HCT116 (cell line): ENCODE data around the gene COL7A1. TPM values are rescaled to one million over a fixed set of nuclear protein-coding genes. Genes with fewer than 3 reads are reported as not detected.

Source experiments
- ATAC-seq: fragments of 200-7000 bp; cut with Tn5 transposase; 2 replicates; pipeline ENCODE4 v1.9.1; 2020; ENCODE audit warnings: mild to moderate bottlenecking, moderate library complexity
- BruUV-seq: library from RNA; stranded (reverse); fragments of 400-500 nt; replicated peaks from 2 replicates; lab custom pipeline; 2021; lab: Mats Ljungman, UMichigan
- CTCF ChIA-PET: fragments of 300-600 bp; sonication (Branson Sonifier 250); formaldehyde crosslinking; loops from one replicate; lab custom pipeline; 2021; ENCODE audit warnings: antibody characterized with exemption; lab: Charles Lee
- POLR2A ChIA-PET: fragments of 300-600, 350-600 bp; sonication (Branson Sonifier 250); formaldehyde crosslinking; loops from one replicate; lab custom pipeline; 2021; ENCODE audit warnings: antibody characterized with exemption; lab: Charles Lee
- RAD21 ChIA-PET, 2 experiments: fragments of 300-600 bp; sonication (Branson Sonifier 250); formaldehyde crosslinking; loops; one replicate each; lab custom pipeline; 2023; ENCODE audit warnings: low total read pairs in 2 of 2; ENCODE audit not compliant: uncharacterized antibody in 2 of 2, unreplicated experiment in 2 of 2, low non-redundant PET in 1 of 2; lab: Charles Lee
- DNase-seq: peaks from one replicate; pipeline ENCODE4 v3.0.0-alpha.2; 2010; ENCODE audit warnings: low read depth, low spot score
- H2AFZ ChIP-seq: fragments of 200-600 bp; shearing (Covaris generic), sonication (generic); 2 replicates; pipeline ENCODE4 v1.6.1; 2017; ENCODE audit warnings: low read depth, mixed run types, mixed read lengths, antibody characterized with exemption, low read length; ENCODE audit not compliant: poor library complexity, severe bottlenecking
- H3K27ac ChIP-seq: 2 replicates; pipeline ENCODE4 v1.5.1; 2012; ENCODE audit warnings: low read depth, low read length
- H3K27me3 ChIP-seq: fragments of 200-600 bp; sonication (generic); 2 replicates; pipeline ENCODE4 v1.6.1; 2016; ENCODE audit warnings: mixed run types, low read length, mixed read lengths; ENCODE audit not compliant: insufficient read depth
- H3K36me3 ChIP-seq, 2 experiments: fragments of 200-500 bp in 1 of 2; fragments of 200-600 bp in 1 of 2; sonication (Bioruptor generic) in 1 of 2; sonication (generic) in 1 of 2; 2 replicates each; pipeline versions ENCODE4 v1.5.1 to v1.6.1; 2014 to 2016; ENCODE audit warnings: low read length in 2 of 2, inconsistent platforms in 1 of 2, mixed read lengths in 1 of 2, mixed run types in 1 of 2; ENCODE audit not compliant: insufficient read depth in 2 of 2, control insufficient read depth in 1 of 2
- H3K4me1 ChIP-seq, 2 experiments: fragments of 200-600 bp in 1 of 2; sonication (generic) in 1 of 2; 2 replicates each; pipeline versions ENCODE4 v1.5.1 to v1.6.1; 2012 to 2017; ENCODE audit warnings: low read length in 2 of 2, inconsistent platforms in 1 of 2, mild to moderate bottlenecking in 1 of 2, mixed read lengths in 1 of 2, mixed run types in 1 of 2, moderate library complexity in 1 of 2; ENCODE audit not compliant: insufficient read depth in 2 of 2, control insufficient read depth in 1 of 2
- H3K4me2 ChIP-seq: fragments of 200-600 bp; sonication (generic); 2 replicates; pipeline ENCODE4 v1.6.1; 2017; ENCODE audit warnings: mixed run types, low read length, mixed read lengths
- H3K4me3 ChIP-seq, 2 experiments: fragments of 200-600 bp in 1 of 2; sonication (generic) in 1 of 2; replicated peaks in 1 of 2; 2 replicates each; pipeline ENCODE4 v1.5.1; 2011 to 2016; ENCODE audit warnings: low read length in 2 of 2, control low read depth in 1 of 2, low read depth in 1 of 2, mild to moderate bottlenecking in 1 of 2, mixed read lengths in 1 of 2, mixed run types in 1 of 2
- H3K79me2 ChIP-seq: fragments of 200-600 bp; sonication (generic); 2 replicates; pipeline ENCODE4 v1.6.1; 2017; ENCODE audit warnings: mild to moderate bottlenecking, mixed run types, low read length, moderate library complexity, mixed read lengths; ENCODE audit not compliant: insufficient read depth
- H3K9ac ChIP-seq: fragments of 200-600 bp; sonication (generic); 2 replicates; pipeline ENCODE4 v1.6.1; 2016; ENCODE audit warnings: low read length, mixed read lengths
- H3K9me2 ChIP-seq: fragments of 200-600 bp; sonication (generic), shearing (Covaris generic); 2 replicates; pipeline ENCODE4 v1.6.1; 2017; ENCODE audit warnings: mixed run types, mild to moderate bottlenecking, moderate library complexity; ENCODE audit not compliant: insufficient read depth
- H3K9me3 ChIP-seq, 2 experiments: fragments of 200-500 bp in 1 of 2; fragments of 200-600 bp in 1 of 2; sonication (Bioruptor generic) in 1 of 2; sonication (generic) in 1 of 2; 2 replicates each; pipeline ENCODE4 v1.6.1; 2014 to 2017; ENCODE audit warnings: low read length in 2 of 2, mixed read lengths in 2 of 2, inconsistent platforms in 1 of 2, low read depth in 1 of 2, mild to moderate bottlenecking in 1 of 2, mixed run types in 1 of 2, moderate library complexity in 1 of 2; ENCODE audit not compliant: control insufficient read depth in 1 of 2, insufficient read depth in 1 of 2
- H4K20me1 ChIP-seq: fragments of 200-600 bp; sonication (generic), shearing (Covaris generic); 2 replicates; pipeline ENCODE4 v1.6.1; 2017; ENCODE audit warnings: mixed run types, mild to moderate bottlenecking, moderate library complexity; ENCODE audit not compliant: insufficient read depth
- CBX3 ChIP-seq: IDR thresholded peaks from 2 replicates; pipeline ENCODE4 v1.6.1; 2012; ENCODE audit warnings: low read depth
- CTCF ChIP-seq, 3 experiments: fragments of 200-600 bp in 1 of 3; sonication (generic) in 1 of 3; IDR thresholded peaks in 2 of 3; conservative IDR thresholded peaks in 1 of 3; 2 replicates each; pipeline ENCODE4 v1.5.1; 2012 to 2017; ENCODE audit warnings: low read depth in 2 of 3, low read length in 2 of 3, antibody characterized with exemption in 1 of 3, borderline replicate concordance in 1 of 3, control low read depth in 1 of 3, mild to moderate bottlenecking in 1 of 3, mixed read lengths in 1 of 3, mixed run types in 1 of 3, moderate library complexity in 1 of 3; ENCODE audit not compliant: insufficient read depth in 1 of 3
- JUND ChIP-seq: IDR thresholded peaks from 2 replicates; pipeline ENCODE4 v1.6.1; 2012
- POLR2A ChIP-seq: IDR thresholded peaks from 2 replicates; pipeline ENCODE4 v1.7.0; 2011; ENCODE audit warnings: borderline replicate concordance; ENCODE audit not compliant: insufficient read depth, insufficient read length; ENCODE audit errors: extremely low read depth
- POLR2AphosphoS5 ChIP-seq: IDR thresholded peaks from 2 replicates; pipeline ENCODE4 v1.6.1; 2011; ENCODE audit warnings: mild to moderate bottlenecking, low read depth, low read length, moderate library complexity
- RAD21 ChIP-seq: IDR thresholded peaks from 2 replicates; pipeline ENCODE4 v1.6.1; 2012; ENCODE audit warnings: low read depth, mild to moderate bottlenecking
- SIN3A ChIP-seq: IDR thresholded peaks from 2 replicates; pipeline ENCODE4 v1.6.1; 2012; ENCODE audit warnings: low read depth
- SP1 ChIP-seq: IDR thresholded peaks from 2 replicates; pipeline ENCODE4 v1.6.1; 2012; ENCODE audit warnings: low read depth
- SRF ChIP-seq: IDR thresholded peaks from 2 replicates; pipeline ENCODE4 v1.6.1; 2012; ENCODE audit warnings: low read depth
- ZFX ChIP-seq: fragments of 450-650 bp; IDR thresholded peaks from 2 replicates; pipeline ENCODE4 v1.6.1; 2017
- ZNF274 ChIP-seq: fragments of 200-500 bp; sonication (Bioruptor generic); IDR thresholded peaks from 2 replicates; pipeline ENCODE4 v1.6.1; 2014; ENCODE audit warnings: mild to moderate bottlenecking, low read depth, low read length, inconsistent platforms
- intact Hi-C: fragments of 100-400 bp; cut with micrococcal nuclease; formaldehyde crosslinking; loops from 2 replicates; pipeline ENCODE4 v1.10.0; 2022
- total RNA-seq: library from RNA; stranded (reverse); gene quantifications from one replicate; pipeline ENCODE4 v1.2.1, GENCODE V29; 2021; ENCODE audit not compliant: unreplicated experiment

Gene COL7A1
- total RNA-seq, 1 experiment from 2014 or later = 11.4 TPM

GRCh38 chr3:48623851-48624547 lies 28.9 kb upstream of the COL7A1 start:
- intact Hi-C loops = no loop called here
- RAD21 ChIA-PET = no interaction called here
- Histone ChIP-seq H3K27ac (no peak overlapping the region), H3K4me3 (no peak overlapping the region), H3K9ac (no peak overlapping the region), H3K4me1 (no peaks in the 10 kb centered on the region)
- CTCF ChIA-PET = no interaction called here
- no peak for ATAC-seq
- POLR2A ChIA-PET = interaction anchor here (0.8 kb wide), 1 partner anchor 39 kb away, joined by 3 read pairs; the partner anchor contains the start of gene CELSR3
- TF ChIP-seq RAD21 (no peak), ZFX (no peak), POLR2A (no peak), JUND (no peak), CBX3 (no peak), SRF (no peak), CTCF (IDR thresholded peaks at IDR 0.05 in 2 of 3, conservative IDR thresholded peaks at IDR 0.05 in 1 of 3; ENCODE audit: borderline replicate concordance in 1 of 3, insufficient read depth in 1 of 3, low read depth in 2 of 3, low read length in 2 of 3) (no peak), ZNF274 (no peak), SIN3A (no peak), POLR2AphosphoS5 (no peak), SP1 (no peak)
- TF ChIP-seq, all 23 proteins: peak for 0
- no peak for DNase-seq
- peaks cover 11 to 14% of the 10 kb centered on the region in 2 experiments; a peak in 3 of 4 replicates for H3K36me3 ChIP-seq
- H4K20me1 ChIP-seq = no peaks in the 10 kb centered on the region
- no peak overlapping the region for H2AFZ ChIP-seq
- BruUV-seq = no TSS peak
- no peaks in the 10 kb centered on the region for H3K9me2 ChIP-seq
- H3K27me3 ChIP-seq = no peaks in the 10 kb centered on the region
- H3K79me2 ChIP-seq = no peaks in the 10 kb centered on the region
- H3K9me3 ChIP-seq = peaks cover 0 to under 1% of the 10 kb centered on the region in 2 experiments; a peak in 1 of 4 replicates
- no peak overlapping the region for H3K4me2 ChIP-seq
